Hepatocyte (in vitro differentiated cells): ENCODE results near the gene DBX1. TPM values are rescaled to one million over a fixed set of nuclear protein-coding genes. Genes with fewer than 3 reads are reported as not detected.

Experiments
- DNase-seq: peaks from one replicate; pipeline ENCODE4 v3.0.0-alpha.2; 2016; ENCODE audit warnings: low spot score
- H2AFZ ChIP-seq: fragments of 200-600 bp; sonication (generic); 2 replicates; pipeline ENCODE4 v1.6.0; 2016; ENCODE audit warnings: antibody characterized with exemption, mild to moderate bottlenecking
- H3K27ac ChIP-seq: fragments of 200-600 bp; sonication (generic); 2 replicates; pipeline ENCODE4 v1.5.1; 2016; ENCODE audit warnings: mild to moderate bottlenecking
- H3K27me3 ChIP-seq: fragments of 200-600 bp; sonication (generic); 2 replicates; pipeline ENCODE4 v1.6.1; 2016
- H3K36me3 ChIP-seq: fragments of 200-600 bp; sonication (generic); replicated peaks from 2 replicates; pipeline ENCODE4 v1.5.1; 2016; ENCODE audit warnings: low read depth; ENCODE audit not compliant: insufficient read depth
- H3K4me1 ChIP-seq: fragments of 200-600 bp; sonication (generic); 2 replicates; pipeline ENCODE4 v1.5.1; 2016; ENCODE audit warnings: mild to moderate bottlenecking, moderate library complexity; ENCODE audit not compliant: insufficient read depth
- H3K4me2 ChIP-seq: fragments of 200-600 bp; sonication (generic); 2 replicates; pipeline ENCODE4 v1.6.0; 2016
- H3K4me3 ChIP-seq: fragments of 200-600 bp; sonication (generic); 2 replicates; pipeline ENCODE4 v1.5.1; 2016; ENCODE audit warnings: mild to moderate bottlenecking
- H3K79me2 ChIP-seq: fragments of 200-600 bp; sonication (generic); 2 replicates; pipeline ENCODE4 v1.6.0; 2017; ENCODE audit warnings: mild to moderate bottlenecking
- H3K9me2 ChIP-seq: fragments of 200-600 bp; sonication (generic); replicated peaks from 2 replicates; pipeline ENCODE4 v1.6.0; 2017; ENCODE audit warnings: mild to moderate bottlenecking; ENCODE audit not compliant: insufficient read depth
- H3K9me3 ChIP-seq: fragments of 200-600 bp; sonication (generic); 2 replicates; pipeline ENCODE4 v1.5.1; 2016; ENCODE audit warnings: low read depth, mild to moderate bottlenecking
- H4K20me1 ChIP-seq: fragments of 200-600 bp; sonication (generic); 2 replicates; pipeline ENCODE4 v1.6.0; 2016; ENCODE audit warnings: mild to moderate bottlenecking; ENCODE audit not compliant: insufficient read depth, poor library complexity, severe bottlenecking
- EZH2 ChIP-seq: fragments of 200-600 bp; sonication (generic); IDR thresholded peaks from 2 replicates; pipeline ENCODE4 v1.6.1; 2016; ENCODE audit warnings: antibody characterized with exemption, mild to moderate bottlenecking, borderline replicate concordance
- EZH2phosphoT487 ChIP-seq: fragments of 200-600 bp; sonication (generic); IDR thresholded peaks from one replicate; pipeline ENCODE4 v1.6.1; 2018; ENCODE audit warnings: antibody characterized with exemption, mild to moderate bottlenecking, low read depth, moderate library complexity; ENCODE audit not compliant: unreplicated experiment, severe bottlenecking
- whole genome bisulfite sequencing: methylation state at CpG from one replicate; pipeline ENCODE4 v1.1.6; 2016; ENCODE audit warnings: low lambda C conversion rate; ENCODE audit errors: missing lambda C conversion rate; 5-methylcytosine and 5-hydroxymethylcytosine counted together
- polyA plus RNA-seq: library from polyadenylated mRNA; unstranded; fragments of >200 nt; fragmentation: Nextera tagmentation; extraction: Ambion mirVana; gene quantifications from 2 replicates; pipeline ENCODE4 v1.2.1, GENCODE V29; 2016
- total RNA-seq: library from RNA; depleted of rRNA; stranded (reverse); fragments of >200 nt; gene quantifications from 2 replicates; pipeline ENCODE4 v1.2.3, GENCODE V29; 2014
- TF ChIP-seq, protein P1 (sequence below): fragments of 200-600 bp; sonication (generic); IDR thresholded peaks from 2 replicates; pipeline ENCODE4 v1.5.1; 2016; ENCODE audit warnings: antibody characterized with exemption, mild to moderate bottlenecking; ENCODE audit not compliant: poor library complexity

DBX1 gene
- total and polyA plus RNA-seq, 2 experiments from 2014 or later: not detected

DNA sequence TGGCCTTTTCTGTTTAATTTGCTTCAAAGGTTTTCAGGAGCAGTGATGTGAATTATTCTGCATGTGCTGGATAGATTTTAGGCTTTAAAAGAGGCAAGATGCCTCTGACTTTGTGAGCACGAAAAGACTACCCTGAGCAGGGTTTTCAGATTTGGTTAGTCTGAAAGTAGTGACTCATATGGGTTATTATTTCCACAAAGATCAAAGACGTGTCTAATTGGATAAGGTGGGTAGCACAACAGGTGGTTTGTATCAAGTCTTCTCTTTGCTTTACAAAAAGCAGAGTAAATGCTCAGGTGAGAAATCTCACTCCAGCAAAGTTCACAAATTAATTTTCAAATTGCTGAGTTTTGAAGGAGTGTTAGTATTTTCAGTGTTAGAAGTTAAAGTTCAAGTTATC lies 37.6 kb upstream of the DBX1 start:
- no peak overlapping the region for H3K4me2 ChIP-seq
- no peaks in the 10 kb centered on the region for H3K36me3 ChIP-seq
- no peaks in the 10 kb centered on the region for H3K9me3 ChIP-seq
- no peaks in the 10 kb centered on the region for H4K20me1 ChIP-seq
- DNase-seq: no peak
- no peak overlapping the region for H2AFZ ChIP-seq
- no peak overlapping the region for H3K27ac ChIP-seq
- 43% methylated on average over 2 of the region's 2 CpGs for WGBS
- no peaks in the 10 kb centered on the region for H3K4me1 ChIP-seq
- TF ChIP-seq, protein P1, sequence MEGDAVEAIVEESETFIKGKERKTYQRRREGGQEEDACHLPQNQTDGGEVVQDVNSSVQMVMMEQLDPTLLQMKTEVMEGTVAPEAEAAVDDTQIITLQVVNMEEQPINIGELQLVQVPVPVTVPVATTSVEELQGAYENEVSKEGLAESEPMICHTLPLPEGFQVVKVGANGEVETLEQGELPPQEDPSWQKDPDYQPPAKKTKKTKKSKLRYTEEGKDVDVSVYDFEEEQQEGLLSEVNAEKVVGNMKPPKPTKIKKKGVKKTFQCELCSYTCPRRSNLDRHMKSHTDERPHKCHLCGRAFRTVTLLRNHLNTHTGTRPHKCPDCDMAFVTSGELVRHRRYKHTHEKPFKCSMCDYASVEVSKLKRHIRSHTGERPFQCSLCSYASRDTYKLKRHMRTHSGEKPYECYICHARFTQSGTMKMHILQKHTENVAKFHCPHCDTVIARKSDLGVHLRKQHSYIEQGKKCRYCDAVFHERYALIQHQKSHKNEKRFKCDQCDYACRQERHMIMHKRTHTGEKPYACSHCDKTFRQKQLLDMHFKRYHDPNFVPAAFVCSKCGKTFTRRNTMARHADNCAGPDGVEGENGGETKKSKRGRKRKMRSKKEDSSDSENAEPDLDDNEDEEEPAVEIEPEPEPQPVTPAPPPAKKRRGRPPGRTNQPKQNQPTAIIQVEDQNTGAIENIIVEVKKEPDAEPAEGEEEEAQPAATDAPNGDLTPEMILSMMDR: no peak
- TF ChIP-seq EZH2 (no peak), EZH2phosphoT487 (no peak)
- peaks cover 7% of the 10 kb centered on the region for H3K27me3 ChIP-seq
- no peak overlapping the region for H3K4me3 ChIP-seq
- H3K79me2 ChIP-seq: no peaks in the 10 kb centered on the region
- no peaks in the 10 kb centered on the region for H3K9me2 ChIP-seq

DNA sequence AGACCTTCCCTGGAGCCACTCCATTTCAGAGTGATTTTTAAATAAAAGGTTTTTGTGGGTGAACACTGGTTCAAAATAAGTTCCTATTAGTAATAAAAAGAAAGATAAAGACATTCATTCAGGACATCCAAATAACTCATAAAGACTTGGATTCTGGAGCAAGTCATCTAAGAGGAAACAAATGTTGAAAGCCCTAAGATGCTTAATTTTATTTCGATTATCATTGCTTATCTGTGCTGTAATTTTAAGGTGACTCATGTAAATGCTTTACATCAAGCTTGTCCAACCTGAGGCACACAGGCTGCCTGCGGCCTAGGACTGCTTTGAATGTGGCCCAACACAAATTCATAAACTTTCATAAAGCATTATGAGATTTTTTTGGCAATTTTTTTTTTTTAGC lies 34.2 kb upstream of the DBX1 start:
- no peak for DNase-seq
- no peaks in the 10 kb centered on the region for H3K27me3 ChIP-seq
- H3K4me2 ChIP-seq: no peak overlapping the region
- H3K9me2 ChIP-seq: no peaks in the 10 kb centered on the region
- WGBS: 93% methylated on average over 2 of the region's 2 CpGs
- no peaks in the 10 kb centered on the region for H3K9me3 ChIP-seq
- H2AFZ ChIP-seq: no peak overlapping the region
- H3K79me2 ChIP-seq: no peaks in the 10 kb centered on the region
- no peaks in the 10 kb centered on the region for H4K20me1 ChIP-seq
- no peaks in the 10 kb centered on the region for H3K36me3 ChIP-seq
- TF ChIP-seq, protein P1: no peak
- TF ChIP-seq EZH2 (no peak), EZH2phosphoT487 (no peak)
- no peak overlapping the region for H3K27ac ChIP-seq
- no peaks in the 10 kb centered on the region for H3K4me1 ChIP-seq
- H3K4me3 ChIP-seq: no peak overlapping the region

DNA sequence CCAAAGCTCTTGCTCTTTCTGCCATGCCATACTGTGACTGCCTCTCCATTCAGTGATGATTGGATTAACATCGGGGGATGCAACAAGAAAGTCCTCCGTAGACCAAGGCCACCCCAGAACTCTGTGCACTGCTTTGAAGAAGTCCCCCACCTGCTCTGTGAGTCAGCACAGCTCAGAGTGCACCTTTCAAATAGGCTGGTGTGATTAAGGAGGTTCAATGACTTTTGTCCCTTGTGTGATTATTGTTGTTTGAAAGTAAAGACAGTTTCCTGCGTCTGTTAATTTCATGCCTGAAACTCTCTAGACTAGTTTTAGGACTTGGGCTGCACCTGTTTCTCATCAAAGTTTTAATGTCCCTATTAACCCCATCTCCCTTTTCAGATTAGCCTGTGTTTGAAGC lies 33.0 kb upstream of the DBX1 start:
- Histone ChIP-seq H3K4me2 (no peak overlapping the region), H3K9me3 (no peaks in the 10 kb centered on the region), H3K79me2 (no peaks in the 10 kb centered on the region), H2AFZ (no peak overlapping the region), H3K4me1 (no peaks in the 10 kb centered on the region), H4K20me1 (no peaks in the 10 kb centered on the region), H3K27ac (no peak overlapping the region), H3K36me3 (no peaks in the 10 kb centered on the region), H3K9me2 (no peaks in the 10 kb centered on the region), H3K4me3 (no peak overlapping the region), H3K27me3 (peaks cover under 1% of the 10 kb centered on the region)
- DNase-seq: no peak
- TF ChIP-seq, protein P1: no peak
- no peak for TF ChIP-seq EZH2
- TF ChIP-seq EZH2phosphoT487: no peak
- WGBS: 63% methylated on average over 3 of the region's 3 CpGs

DNA sequence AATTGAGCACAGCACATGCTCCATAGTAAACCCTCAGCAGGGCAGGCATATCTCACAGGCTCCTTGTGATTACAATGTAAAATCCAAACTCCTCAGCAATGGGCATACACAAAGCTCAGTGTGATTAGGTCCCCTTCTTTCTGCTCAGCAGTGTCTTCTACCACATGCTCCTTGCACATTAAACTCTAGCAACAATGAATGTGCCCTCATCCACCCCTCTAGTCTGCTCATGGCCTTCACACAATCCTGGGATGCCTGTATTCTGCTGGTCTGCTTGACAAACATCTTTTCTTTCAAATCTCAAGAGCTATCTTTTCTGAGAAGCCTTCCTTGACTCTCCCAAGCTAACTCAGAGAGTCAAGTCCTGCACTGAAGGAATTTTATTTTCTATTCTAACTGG lies 32.4 kb upstream of the DBX1 start:
- no peaks in the 10 kb centered on the region for H3K9me3 ChIP-seq
- no peak overlapping the region for H2AFZ ChIP-seq
- H3K27ac ChIP-seq: no peak overlapping the region
- H3K4me3 ChIP-seq: no peak overlapping the region
- H3K4me1 ChIP-seq: no peaks in the 10 kb centered on the region
- H3K79me2 ChIP-seq: no peaks in the 10 kb centered on the region
- TF ChIP-seq EZH2phosphoT487 (no peak), EZH2 (no peak)
- TF ChIP-seq, protein P1: no peak
- no peaks in the 10 kb centered on the region for H3K36me3 ChIP-seq
- no peak overlapping the region for H3K4me2 ChIP-seq
- DNase-seq: no peak
- no peaks in the 10 kb centered on the region for H3K9me2 ChIP-seq
- no peaks in the 10 kb centered on the region for H4K20me1 ChIP-seq
- peaks cover 5% of the 10 kb centered on the region for H3K27me3 ChIP-seq
